ENCODE data around the gene CCL19. TPM values are rescaled to one million over a fixed set of nuclear protein-coding genes. Genes with fewer than 3 reads are reported as not detected.

Gene CCL19
- total RNA-seq, 4 donors from 2014 or later, result 1.2 TPM; not detected in 3

- Histone ChIP-seq H3K27ac (no peak overlapping the region), H3K4me3 (no peak overlapping the region), H3K36me3 (peaks cover 0 to 29% of the 10 kb centered on the region in 2 donors), H3K4me1 (peaks cover 0 to 22% (median 6%) of the 10 kb centered on the region in 3 donors), H3K9me3 (peaks cover 0 to 7% (median 0%) of the 10 kb centered on the region in 3 donors), H3K27me3 (no peaks in the 10 kb centered on the region)
- no peak for ATAC-seq
- TF ChIP-seq POLR2A (IDR thresholded peaks at IDR 0.05) (no peak), CTCF (IDR thresholded peaks at IDR 0.05) (no peak), POLR2AphosphoS5 (IDR thresholded peaks at IDR 0.05) (no peak), EP300 (IDR thresholded peaks at IDR 0.05) (no peak)
- WGBS, 2 donors (ENCODE audit: low coverage in 1 of 2), result 42% methylated on average over 1 of the region's 1 CpG; no CpG with 5 or more reads in 1 of the 2 donors
Observed at GRCh38 chr9:34671307-34671706, 19.8 kb downstream of the CCL19 start.

DNA sequence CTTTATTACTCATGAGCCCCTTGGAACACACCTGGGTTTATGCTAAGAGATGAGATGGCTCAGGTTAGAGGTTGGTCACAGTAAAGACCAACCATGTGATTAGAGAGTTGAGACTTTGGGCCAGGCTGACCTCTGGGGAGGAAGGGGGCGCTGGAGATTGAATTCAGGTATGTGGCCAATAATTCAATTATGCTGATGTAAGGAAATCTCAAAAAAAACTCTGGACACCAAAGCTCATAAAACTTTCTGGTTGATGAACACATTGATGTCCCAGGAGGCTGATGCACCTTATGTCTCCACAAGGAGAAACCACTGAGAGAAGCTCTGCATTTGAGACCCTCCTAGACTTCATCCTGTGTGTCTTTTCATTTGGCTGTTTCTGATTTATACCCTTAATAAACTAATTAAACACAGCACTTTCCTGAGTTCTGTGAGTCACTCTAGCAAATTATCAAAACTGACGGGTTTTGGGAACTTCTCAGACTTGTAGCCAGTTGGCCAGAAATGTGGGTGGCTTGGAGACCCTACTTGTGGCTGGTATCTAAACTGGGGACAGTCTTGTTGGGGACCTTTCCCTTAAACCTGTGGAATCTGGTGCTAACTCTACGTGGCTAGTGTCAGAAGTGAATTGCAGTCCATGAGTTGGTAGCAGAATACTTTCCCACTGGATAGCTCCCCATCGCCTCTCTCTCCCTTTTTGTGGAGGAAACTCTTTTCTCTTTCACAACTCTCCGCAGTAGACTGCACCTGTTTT, 21.1 kb downstream of the CCL19 start:
- Histone ChIP-seq H3K9me3 (peaks cover 0 to 7% (median 0%) of the 10 kb centered on the region in 3 donors), H3K4me3 (no peak overlapping the region), H3K27ac (no peak overlapping the region), H3K4me1 (peaks cover 0 to 27% (median 7%) of the 10 kb centered on the region in 3 donors), H3K27me3 (no peaks in the 10 kb centered on the region), H3K36me3 (peaks cover 0 to 23% of the 10 kb centered on the region in 2 donors)
- no peak for TF ChIP-seq CTCF (IDR thresholded peaks at IDR 0.05)
- no peak for TF ChIP-seq EP300 (IDR thresholded peaks at IDR 0.05)
- TF ChIP-seq POLR2AphosphoS5 (IDR thresholded peaks at IDR 0.05), result no peak
- no peak for TF ChIP-seq POLR2A (IDR thresholded peaks at IDR 0.05)
- ATAC-seq, result no peak
- WGBS, 2 donors (ENCODE audit: low coverage in 1 of 2), result 83 to 96% methylated on average over 3 to 4 of the region's 5 CpGs

GRCh38 chr9:34665381-34666250, 25.5 kb downstream of the CCL19 start:
- Histone ChIP-seq H3K9me3 (peaks cover 0 to 7% (median 0%) of the 10 kb centered on the region in 3 donors), H3K27me3 (no peaks in the 10 kb centered on the region), H3K4me3 (peak overlapping the region; percentile 85 to 93), H3K27ac (peak overlapping the region; percentile 99 to 100 (median 100)), H3K36me3 (peaks cover 0 to 43% of the 10 kb centered on the region in 2 donors), H3K4me1 (peaks cover 0 to 43% (median 13%) of the 10 kb centered on the region in 3 donors)
- 0% methylated on average over 8 of the region's 55 CpGs; no CpG with 5 or more reads in 1 of the 2 donors for WGBS, 2 donors (ENCODE audit: low coverage in 1 of 2)
- peak; percentile 92 for ATAC-seq
- TF ChIP-seq POLR2A (IDR thresholded peaks at IDR 0.05) (peak; percentile 92 to 94), EP300 (IDR thresholded peaks at IDR 0.05) (no peak), POLR2AphosphoS5 (IDR thresholded peaks at IDR 0.05) (peak; percentile 99), CTCF (IDR thresholded peaks at IDR 0.05) (no peak)

GRCh38 chr9:34665067-34665380, 26.1 kb downstream of the CCL19 start:
- ATAC-seq, result peak; percentile 14
- Histone ChIP-seq H3K4me1 (peaks cover 0 to 43% (median 13%) of the 10 kb centered on the region in 3 donors), H3K9me3 (peaks cover 0 to 7% (median 0%) of the 10 kb centered on the region in 3 donors), H3K27me3 (no peaks in the 10 kb centered on the region), H3K4me3 (peak overlapping the region; percentile 85 to 93), H3K36me3 (peaks cover 0 to 43% of the 10 kb centered on the region in 2 donors), H3K27ac (peak overlapping the region; percentile 41 to 100 (median 99))
- TF ChIP-seq POLR2A (IDR thresholded peaks at IDR 0.05) (no peak), CTCF (IDR thresholded peaks at IDR 0.05) (peak in 1 of 4 experiments; percentile 49)
- no CpG with 5 or more reads among the region's 26 CpGs for WGBS, 2 donors (ENCODE audit: low coverage in 1 of 2)

Data from gastroesophageal sphincter (tissue), 4 donors.